Neuronal stem cell (in vitro differentiated cells): Measurements from ENCODE around the gene MRAS.

Experiments used
- DNase-seq: peaks from one replicate; pipeline ENCODE4 v3.0.0-alpha.2; 2013; ENCODE audit warnings: low spot score
- H2AFZ ChIP-seq: one replicate; pipeline ENCODE4 v1.6.1; 2013; ENCODE audit warnings: mild to moderate bottlenecking, low read length, inconsistent platforms
- H2AK5ac ChIP-seq: 2 replicates; pipeline ENCODE4 v1.6.1; 2013; ENCODE audit warnings: low read depth, mild to moderate bottlenecking, inconsistent platforms, low read length, moderate library complexity, mixed read lengths
- H2BK120ac ChIP-seq: 2 replicates; pipeline ENCODE4 v1.6.1; 2013; ENCODE audit warnings: low read depth, mild to moderate bottlenecking, inconsistent platforms, low read length, moderate library complexity, mixed read lengths
- H2BK12ac ChIP-seq: one replicate; pipeline ENCODE4 v1.6.1; 2013; ENCODE audit warnings: low read length, inconsistent platforms
- H2BK15ac ChIP-seq: 2 replicates; pipeline ENCODE4 v1.6.1; 2013; ENCODE audit warnings: mild to moderate bottlenecking, low read length, inconsistent platforms, mixed read lengths
- H2BK5ac ChIP-seq: one replicate; pipeline ENCODE4 v1.6.1; 2013; ENCODE audit warnings: inconsistent platforms, mild to moderate bottlenecking, low read length, moderate library complexity
- H3K14ac ChIP-seq: one replicate; pipeline ENCODE4 v1.6.1; 2013; ENCODE audit warnings: low read length, inconsistent platforms
- H3K18ac ChIP-seq: 2 replicates; pipeline ENCODE4 v1.6.1; 2013; ENCODE audit warnings: low read length, inconsistent platforms
- H3K23ac ChIP-seq: 2 replicates; pipeline ENCODE4 v1.6.1; 2013; ENCODE audit warnings: low read depth, mild to moderate bottlenecking, mixed read lengths, low read length, inconsistent platforms; ENCODE audit not compliant: poor library complexity
- H3K27ac ChIP-seq: replicated peaks from 3 replicates; pipeline ENCODE4 v1.5.1; 2013; ENCODE audit warnings: low read length, inconsistent platforms
- H3K27me3 ChIP-seq, 3 experiments: 2 replicates each; pipeline ENCODE4 v1.6.1; 2013; ENCODE audit warnings: low read length in 3 of 3, mild to moderate bottlenecking in 2 of 3, inconsistent platforms in 1 of 3, low read depth in 1 of 3, mixed read lengths in 1 of 3, moderate library complexity in 1 of 3; ENCODE audit not compliant: control insufficient read depth in 3 of 3, insufficient read depth in 3 of 3
- H3K36me3 ChIP-seq, 2 donors: replicated peaks in 1 of 2; 2 replicates each; pipeline ENCODE4 v1.6.1; 2013; ENCODE audit warnings: low read length in 2 of 2; ENCODE audit not compliant: control insufficient read depth in 2 of 2, insufficient read depth in 2 of 2
- H3K4ac ChIP-seq: 2 replicates; pipeline ENCODE4 v1.6.1; 2013; ENCODE audit warnings: inconsistent platforms, mild to moderate bottlenecking, low read length, moderate library complexity
- H3K4me1 ChIP-seq, 2 donors: 1 replicate in 1 of 2; 2 replicates in 1 of 2; pipeline ENCODE4 v1.6.1; 2013; ENCODE audit warnings: low read length in 2 of 2, low read depth in 1 of 2; ENCODE audit not compliant: control insufficient read depth in 2 of 2, insufficient read depth in 1 of 2
- H3K4me2 ChIP-seq: one replicate; pipeline ENCODE4 v1.6.1; 2013; ENCODE audit warnings: mild to moderate bottlenecking, low read length, inconsistent platforms; ENCODE audit not compliant: insufficient read depth, poor library complexity, severe bottlenecking
- H3K4me3 ChIP-seq, 2 donors: 2 replicates each; pipeline ENCODE4 v1.5.1; 2013; ENCODE audit warnings: low read length in 2 of 2, mild to moderate bottlenecking in 2 of 2, inconsistent platforms in 1 of 2, moderate library complexity in 1 of 2
- H3K79me1 ChIP-seq: one replicate; pipeline ENCODE4 v1.6.1; 2013; ENCODE audit warnings: low read depth, mild to moderate bottlenecking, inconsistent platforms, low read length, moderate library complexity
- H3K9ac ChIP-seq: one replicate; pipeline ENCODE4 v1.6.1; 2013; ENCODE audit warnings: mild to moderate bottlenecking, low read depth, low read length, inconsistent platforms; ENCODE audit not compliant: poor library complexity
- H3K9me3 ChIP-seq, 2 donors: replicated peaks in 1 of 2; 2 replicates each; pipeline versions ENCODE3 to v1.6.1; 2013; ENCODE audit warnings: low read length in 2 of 2, mild to moderate bottlenecking in 2 of 2, inconsistent platforms in 1 of 2, low read depth in 1 of 2, mixed read lengths in 1 of 2, moderate library complexity in 1 of 2; ENCODE audit not compliant: control insufficient read depth in 2 of 2, insufficient read depth in 1 of 2
- H4K8ac ChIP-seq: one replicate; pipeline ENCODE4 v1.6.1; 2013; ENCODE audit warnings: low read depth, mild to moderate bottlenecking, inconsistent platforms, low read length, moderate library complexity
- H4K91ac ChIP-seq: one replicate; pipeline ENCODE4 v1.6.1; 2013; ENCODE audit warnings: low read length, low read depth, mild to moderate bottlenecking, inconsistent platforms; ENCODE audit not compliant: poor library complexity
- WGBS, 2 donors: extraction: QIAGEN DNeasy Blood & Tissue Kit; methylation state at CpG; one replicate each; pipeline ENCODE4 v1.1.7; 2013; ENCODE audit warnings: missing lambda C conversion rate in 2 of 2, mixed read lengths in 1 of 2; ENCODE audit not compliant: insufficient read length in 2 of 2, insufficient replicate concordance in 1 of 2; ENCODE audit errors: extremely low coverage in 2 of 2; 5-methylcytosine and 5-hydroxymethylcytosine counted together

Gene MRAS

GRCh38 chr3:138323971-138324370 is 24.4 kb upstream of the MRAS start:
- Histone ChIP-seq H3K9me3 (no peaks in the 10 kb centered on the region), H4K8ac (no peak overlapping the region), H3K4me1 (peaks cover 2 to 9% of the 10 kb centered on the region in 2 donors), H3K4me3 (no peak overlapping the region), H3K27me3 (peaks cover 0 to 3% (median 0%) of the 10 kb centered on the region in 3 experiments), H2AFZ (no peak overlapping the region), H2AK5ac (no peak overlapping the region), H2BK15ac (no peak overlapping the region), H3K79me1 (no peaks in the 10 kb centered on the region), H4K91ac (no peak overlapping the region), H3K4ac (no peak overlapping the region), H3K9ac (no peak overlapping the region), H3K36me3 (no peaks in the 10 kb centered on the region), H2BK120ac (no peak overlapping the region), H3K14ac (no peak overlapping the region), H2BK12ac (no peak overlapping the region), H3K27ac (no peak overlapping the region), H3K23ac (no peak overlapping the region), H3K18ac (no peak overlapping the region), H3K4me2 (no peak overlapping the region), H2BK5ac (no peak overlapping the region)
- no CpG with 5 or more reads among the region's 4 CpGs for WGBS, 2 donors
- DNase-seq, result no peak

DNA sequence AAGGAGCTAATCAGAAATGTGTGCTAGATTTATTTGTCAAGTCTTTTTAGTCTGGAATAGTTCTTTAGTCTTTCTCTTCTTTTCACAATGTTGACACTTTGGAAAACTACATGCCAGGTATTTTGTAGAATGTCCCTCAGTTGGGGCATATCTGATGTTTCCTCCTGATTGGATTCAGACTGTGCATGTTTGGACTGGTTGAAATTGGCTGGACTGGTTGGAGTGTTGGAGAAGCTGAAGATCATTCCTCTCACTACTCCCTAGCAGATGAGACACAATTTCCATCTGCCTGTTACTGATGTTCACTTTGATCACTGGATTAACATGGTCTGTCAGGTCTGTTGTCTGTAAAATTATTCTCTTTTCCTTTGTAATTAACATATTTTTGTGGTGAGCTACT is 22.4 kb upstream of the MRAS start:
- Histone ChIP-seq H3K4ac (no peak overlapping the region), H3K27ac (no peak overlapping the region), H3K27me3 (peaks cover 0 to 6% (median 0%) of the 10 kb centered on the region in 3 experiments), H2BK12ac (no peak overlapping the region), H2BK120ac (no peak overlapping the region), H3K9me3 (no peaks in the 10 kb centered on the region), H4K91ac (no peak overlapping the region), H3K14ac (no peak overlapping the region), H3K4me2 (no peak overlapping the region), H2BK15ac (no peak overlapping the region), H2AFZ (no peak overlapping the region), H3K23ac (no peak overlapping the region), H3K4me1 (peaks cover 2 to 11% of the 10 kb centered on the region in 2 donors), H3K9ac (no peak overlapping the region), H3K18ac (no peak overlapping the region), H2AK5ac (no peak overlapping the region), H4K8ac (no peak overlapping the region), H3K4me3 (no peak overlapping the region), H3K36me3 (no peaks in the 10 kb centered on the region), H2BK5ac (no peak overlapping the region), H3K79me1 (no peaks in the 10 kb centered on the region)
- no peak for DNase-seq

DNA sequence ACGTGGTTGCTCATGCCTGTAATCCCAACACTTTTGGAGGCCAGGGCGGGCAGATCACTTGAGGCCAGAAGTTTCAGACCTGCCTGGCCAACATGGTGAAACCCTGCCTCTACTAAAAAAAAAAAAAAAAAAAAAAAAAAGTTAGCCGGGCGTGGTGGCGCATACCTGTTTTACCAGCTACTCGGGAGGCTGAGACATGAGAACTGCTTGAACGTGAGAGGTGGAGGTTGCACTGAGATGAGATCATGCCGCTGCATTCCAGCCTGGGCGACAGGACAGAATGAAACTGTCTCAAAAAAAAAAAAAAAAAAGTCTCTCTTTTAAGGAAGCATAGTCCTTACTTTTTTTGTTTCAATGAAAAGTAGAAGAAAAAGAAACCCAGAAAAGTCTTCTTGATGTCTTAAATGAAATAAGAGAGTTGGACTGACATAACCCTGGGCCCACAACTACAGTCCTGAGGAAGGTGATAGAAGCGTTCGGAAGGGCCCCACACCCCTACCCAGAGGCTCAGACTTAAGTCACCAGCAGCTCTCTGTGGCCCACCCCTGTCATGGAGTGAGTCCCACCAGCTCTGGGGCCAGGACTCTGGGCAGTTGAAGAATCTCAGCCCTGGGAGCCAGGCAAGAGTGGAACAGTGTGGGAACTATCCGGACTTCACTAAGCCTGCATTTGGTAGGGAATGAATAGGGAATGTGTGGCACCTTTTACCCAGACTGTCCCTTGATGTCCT is 21.3 kb upstream of the MRAS start:
- Histone ChIP-seq H3K23ac (no peak overlapping the region), H2AFZ (no peak overlapping the region), H3K27me3 (peaks cover 0 to 6% (median 0%) of the 10 kb centered on the region in 3 experiments), H2BK5ac (no peak overlapping the region), H3K9ac (no peak overlapping the region), H3K27ac (no peak overlapping the region), H3K14ac (no peak overlapping the region), H3K4ac (no peak overlapping the region), H2BK12ac (no peak overlapping the region), H4K91ac (no peak overlapping the region), H2BK120ac (peak overlapping the region; percentile 75), H2AK5ac (no peak overlapping the region), H3K4me2 (no peak overlapping the region), H4K8ac (no peak overlapping the region), H3K4me3 (no peak overlapping the region), H3K18ac (no peak overlapping the region), H3K36me3 (no peaks in the 10 kb centered on the region), H3K4me1 (peaks cover 2 to 11% of the 10 kb centered on the region in 2 donors), H3K9me3 (no peaks in the 10 kb centered on the region), H3K79me1 (no peaks in the 10 kb centered on the region), H2BK15ac (no peak overlapping the region)
- DNase-seq, result no peak
- no CpG with 5 or more reads among the region's 12 CpGs for WGBS, 2 donors

- H3K23ac ChIP-seq, result no peak overlapping the region
- H3K4me2 ChIP-seq, result no peak overlapping the region
- peaks cover 0 to 6% (median 0%) of the 10 kb centered on the region in 3 experiments for H3K27me3 ChIP-seq
- no peak overlapping the region for H3K14ac ChIP-seq
- H3K9ac ChIP-seq, result no peak overlapping the region
- H3K4ac ChIP-seq, result no peak overlapping the region
- no peak overlapping the region for H3K27ac ChIP-seq
- no peak overlapping the region for H2AK5ac ChIP-seq
- H2BK5ac ChIP-seq, result no peak overlapping the region
- H3K18ac ChIP-seq, result no peak overlapping the region
- no peak overlapping the region for H2BK120ac ChIP-seq
- WGBS, 2 donors, result no CpG with 5 or more reads among the region's 4 CpGs
- no peak overlapping the region for H4K8ac ChIP-seq
- H3K36me3 ChIP-seq, result no peaks in the 10 kb centered on the region
- H2AFZ ChIP-seq, result no peak overlapping the region
- H3K4me3 ChIP-seq, result no peak overlapping the region
- H3K9me3 ChIP-seq, result no peaks in the 10 kb centered on the region
- H3K4me1 ChIP-seq, result peaks cover 1 to 7% of the 10 kb centered on the region in 2 donors
- H4K91ac ChIP-seq, result no peak overlapping the region
- H2BK12ac ChIP-seq, result no peak overlapping the region
- no peak overlapping the region for H2BK15ac ChIP-seq
- no peak for DNase-seq
- no peaks in the 10 kb centered on the region for H3K79me1 ChIP-seq
These were observed 20.5 kb upstream of the MRAS start for GRCh38 chr3:138327831-138328230.
